Measurements from ENCODE around the gene PCDHA10.

Gene PCDHA10

GRCh38 chr5:140883927-140884697 is 28.4 kb downstream of the PCDHA10 start:
- H3K36me3 ChIP-seq (ENCODE audit: insufficient read depth, low read length): no peaks in the 10 kb centered on the region
- no peaks in the 10 kb centered on the region for H3K27me3 ChIP-seq (ENCODE audit: insufficient read depth, low read length)
- H3F3A ChIP-seq (ENCODE audit: insufficient read depth, low read length): no peaks in the 10 kb centered on the region
- no peak overlapping the region for H2AFZ ChIP-seq (ENCODE audit: low read length)
- H3K4me1 ChIP-seq (ENCODE audit: insufficient read depth, low read length, severe bottlenecking): no peaks in the 10 kb centered on the region
- no peak overlapping the region for H3K4me3 ChIP-seq (ENCODE audit: low read depth, low read length, poor library complexity, severe bottlenecking)
- TF ChIP-seq, protein P1, sequence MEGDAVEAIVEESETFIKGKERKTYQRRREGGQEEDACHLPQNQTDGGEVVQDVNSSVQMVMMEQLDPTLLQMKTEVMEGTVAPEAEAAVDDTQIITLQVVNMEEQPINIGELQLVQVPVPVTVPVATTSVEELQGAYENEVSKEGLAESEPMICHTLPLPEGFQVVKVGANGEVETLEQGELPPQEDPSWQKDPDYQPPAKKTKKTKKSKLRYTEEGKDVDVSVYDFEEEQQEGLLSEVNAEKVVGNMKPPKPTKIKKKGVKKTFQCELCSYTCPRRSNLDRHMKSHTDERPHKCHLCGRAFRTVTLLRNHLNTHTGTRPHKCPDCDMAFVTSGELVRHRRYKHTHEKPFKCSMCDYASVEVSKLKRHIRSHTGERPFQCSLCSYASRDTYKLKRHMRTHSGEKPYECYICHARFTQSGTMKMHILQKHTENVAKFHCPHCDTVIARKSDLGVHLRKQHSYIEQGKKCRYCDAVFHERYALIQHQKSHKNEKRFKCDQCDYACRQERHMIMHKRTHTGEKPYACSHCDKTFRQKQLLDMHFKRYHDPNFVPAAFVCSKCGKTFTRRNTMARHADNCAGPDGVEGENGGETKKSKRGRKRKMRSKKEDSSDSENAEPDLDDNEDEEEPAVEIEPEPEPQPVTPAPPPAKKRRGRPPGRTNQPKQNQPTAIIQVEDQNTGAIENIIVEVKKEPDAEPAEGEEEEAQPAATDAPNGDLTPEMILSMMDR (IDR thresholded peaks at IDR 0.05; ENCODE audit: low read length): no peak
- TF ChIP-seq EZH2 (IDR thresholded peaks at IDR 0.05; ENCODE audit: borderline replicate concordance, low read length): no peak
- H3K27ac ChIP-seq (ENCODE audit: low read depth, low read length, poor library complexity, severe bottlenecking): no peak overlapping the region
- no peaks in the 10 kb centered on the region for H3K79me2 ChIP-seq (ENCODE audit: insufficient read depth, low read length)
- H3K4me2 ChIP-seq (ENCODE audit: low read length): no peak overlapping the region
- H3K9ac ChIP-seq (ENCODE audit: low read length): no peak overlapping the region
- H3K9me3 ChIP-seq (ENCODE audit: low read length): no peaks in the 10 kb centered on the region
- no peaks in the 10 kb centered on the region for H4K20me1 ChIP-seq (ENCODE audit: insufficient read depth, low read length)
- H3K9me2 ChIP-seq (ENCODE audit: low read depth, low read length): no peaks in the 10 kb centered on the region

- no peaks in the 10 kb centered on the region for H3K36me3 ChIP-seq (ENCODE audit: insufficient read depth, low read length)
- no peaks in the 10 kb centered on the region for H3F3A ChIP-seq (ENCODE audit: insufficient read depth, low read length)
- no peak overlapping the region for H3K4me3 ChIP-seq (ENCODE audit: low read depth, low read length, poor library complexity, severe bottlenecking)
- no peaks in the 10 kb centered on the region for H3K9me2 ChIP-seq (ENCODE audit: low read depth, low read length)
- H3K27me3 ChIP-seq (ENCODE audit: insufficient read depth, low read length): no peaks in the 10 kb centered on the region
- H3K79me2 ChIP-seq (ENCODE audit: insufficient read depth, low read length): no peaks in the 10 kb centered on the region
- TF ChIP-seq, protein P1 (IDR thresholded peaks at IDR 0.05; ENCODE audit: low read length): no peak
- no peak for TF ChIP-seq EZH2 (IDR thresholded peaks at IDR 0.05; ENCODE audit: borderline replicate concordance, low read length)
- H3K4me2 ChIP-seq (ENCODE audit: low read length): no peak overlapping the region
- no peak overlapping the region for H3K9ac ChIP-seq (ENCODE audit: low read length)
- H3K4me1 ChIP-seq (ENCODE audit: insufficient read depth, low read length, severe bottlenecking): no peaks in the 10 kb centered on the region
- no peak overlapping the region for H2AFZ ChIP-seq (ENCODE audit: low read length)
- no peaks in the 10 kb centered on the region for H3K9me3 ChIP-seq (ENCODE audit: low read length)
- no peak overlapping the region for H3K27ac ChIP-seq (ENCODE audit: low read depth, low read length, poor library complexity, severe bottlenecking)
- H4K20me1 ChIP-seq (ENCODE audit: insufficient read depth, low read length): no peaks in the 10 kb centered on the region
Observed at GRCh38 chr5:140916325-140916724, 60.6 kb downstream of the PCDHA10 start.

Measured in OCI-LY1 (cell line).